Lung (tissue), 12 donors: ENCODE results near the gene AHDC1. TPM values are rescaled to one million over a fixed set of nuclear protein-coding genes. Genes with fewer than 3 reads are reported as not detected.

ENCODE experiments used
- ATAC-seq: fragments of 200-7000 bp; cut with Tn5 transposase; one replicate; pipeline ENCODE4 v1.9.1; 2020; ENCODE audit warnings: moderate number of reproducible peaks; ENCODE audit not compliant: insufficient read depth, low FRiP score
- DNase-seq, 3 donors: peaks; one replicate each; pipeline ENCODE4 v3.0.0-alpha.2; 2013 to 2017
- H3K27ac ChIP-seq, 2 donors: one replicate each; pipeline ENCODE4 v1.5.1; 2013; ENCODE audit warnings: mild to moderate bottlenecking in 2 of 2, moderate library complexity in 2 of 2, control low read depth in 1 of 2, inconsistent platforms in 1 of 2, low read depth in 1 of 2, low read length in 1 of 2
- H3K27me3 ChIP-seq, 3 donors: one replicate each; pipeline ENCODE4 v1.5.1; 2013; ENCODE audit warnings: low read length in 2 of 3; ENCODE audit not compliant: control insufficient read depth in 3 of 3, insufficient read depth in 3 of 3
- H3K36me3 ChIP-seq, 4 donors: one replicate each; pipeline ENCODE4 v1.5.1; 2013; ENCODE audit warnings: low read length in 4 of 4, mild to moderate bottlenecking in 1 of 4, moderate library complexity in 1 of 4; ENCODE audit not compliant: control insufficient read depth in 4 of 4, insufficient read depth in 4 of 4
- H3K4me1 ChIP-seq, 5 donors: one replicate each; pipeline ENCODE4 v1.5.1; 2013; ENCODE audit warnings: low read length in 5 of 5, mild to moderate bottlenecking in 2 of 5, moderate library complexity in 1 of 5; ENCODE audit not compliant: control insufficient read depth in 5 of 5, insufficient read depth in 5 of 5
- H3K4me3 ChIP-seq: one replicate; pipeline ENCODE4 v1.5.1; 2013; ENCODE audit warnings: mild to moderate bottlenecking, control low read depth, moderate library complexity
- H3K9ac ChIP-seq, 2 donors: one replicate each; pipeline ENCODE4 v1.5.1; 2013; ENCODE audit warnings: low read length in 2 of 2, control low read depth in 1 of 2; ENCODE audit not compliant: insufficient read depth in 1 of 2
- H3K9me3 ChIP-seq, 4 donors: one replicate each; pipeline ENCODE4 v1.5.1; 2013; ENCODE audit warnings: low read length in 3 of 4, mild to moderate bottlenecking in 1 of 4, moderate library complexity in 1 of 4; ENCODE audit not compliant: control insufficient read depth in 4 of 4, insufficient read depth in 3 of 4
- WGBS, 2 donors: extraction: QIAGEN DNeasy Blood & Tissue Kit; methylation state at CpG; one replicate each; pipeline ENCODE4 v1.1.7; 2013; 5-methylcytosine and 5-hydroxymethylcytosine counted together
- polyA plus RNA-seq, 2 donors: library from polyadenylated mRNA; stranded (reverse); fragments of 200-250 nt; gene quantifications; one replicate each; pipeline ENCODE4 v1.2.1, GENCODE V29; 2013
- total RNA-seq, 2 donors: library from RNA; depleted of rRNA in 1 of 2; stranded (reverse); fragments of >200 nt in 1 of 2; gene quantifications; one replicate each; pipeline ENCODE4 v1.2.1, GENCODE V29; 2014 to 2021
- TF ChIP-seq, protein P1 (sequence below): IDR thresholded peaks from 2 replicates; pipeline ENCODE4 v1.5.1; 2012; ENCODE audit warnings: mild to moderate bottlenecking; ENCODE audit errors: control extremely low read depth, extremely low read depth
- donor health status: control.
- donor health status: control.
- donor health status: Bipolar disorder and iron deficiency.
- donor health status: healthy.
- donor health status: DM: yes; HTN: yes; CAD: no.

AHDC1 gene
- total and polyA plus RNA-seq, 4 donors = 10.3 to 37.9 (median 21.8) TPM

DNA sequence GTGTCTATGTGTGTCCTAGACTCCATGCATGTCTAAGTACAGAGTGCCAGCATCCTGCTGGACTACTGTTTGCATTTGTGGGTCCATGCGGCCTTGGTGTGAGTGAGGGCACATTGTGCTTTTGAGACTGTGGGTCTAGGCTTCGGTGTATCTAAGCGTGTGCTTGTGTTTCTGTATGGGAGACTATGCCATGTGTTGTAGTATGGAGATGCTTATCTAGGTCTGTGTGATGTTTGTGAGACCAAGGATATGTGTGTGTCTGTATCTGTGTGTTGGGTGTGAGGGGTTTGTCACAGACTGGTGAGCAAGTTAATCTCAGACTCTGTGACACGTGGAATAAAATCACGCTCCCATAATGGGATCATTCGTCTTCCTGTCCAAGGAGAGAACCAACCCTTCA lies 14.5 kb downstream of the AHDC1 start:
- no peaks in the 10 kb centered on the region for H3K9me3 ChIP-seq
- H3K4me3 ChIP-seq = no peak overlapping the region
- ATAC-seq (no peak), DNase-seq (no peak)
- peaks cover 0 to 11% (median 4%) of the 10 kb centered on the region in 4 donors for H3K36me3 ChIP-seq
- peaks cover 3 to 40% (median 27%) of the 10 kb centered on the region in 5 donors for H3K4me1 ChIP-seq
- TF ChIP-seq, protein P1, sequence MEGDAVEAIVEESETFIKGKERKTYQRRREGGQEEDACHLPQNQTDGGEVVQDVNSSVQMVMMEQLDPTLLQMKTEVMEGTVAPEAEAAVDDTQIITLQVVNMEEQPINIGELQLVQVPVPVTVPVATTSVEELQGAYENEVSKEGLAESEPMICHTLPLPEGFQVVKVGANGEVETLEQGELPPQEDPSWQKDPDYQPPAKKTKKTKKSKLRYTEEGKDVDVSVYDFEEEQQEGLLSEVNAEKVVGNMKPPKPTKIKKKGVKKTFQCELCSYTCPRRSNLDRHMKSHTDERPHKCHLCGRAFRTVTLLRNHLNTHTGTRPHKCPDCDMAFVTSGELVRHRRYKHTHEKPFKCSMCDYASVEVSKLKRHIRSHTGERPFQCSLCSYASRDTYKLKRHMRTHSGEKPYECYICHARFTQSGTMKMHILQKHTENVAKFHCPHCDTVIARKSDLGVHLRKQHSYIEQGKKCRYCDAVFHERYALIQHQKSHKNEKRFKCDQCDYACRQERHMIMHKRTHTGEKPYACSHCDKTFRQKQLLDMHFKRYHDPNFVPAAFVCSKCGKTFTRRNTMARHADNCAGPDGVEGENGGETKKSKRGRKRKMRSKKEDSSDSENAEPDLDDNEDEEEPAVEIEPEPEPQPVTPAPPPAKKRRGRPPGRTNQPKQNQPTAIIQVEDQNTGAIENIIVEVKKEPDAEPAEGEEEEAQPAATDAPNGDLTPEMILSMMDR = no peak
- no peaks in the 10 kb centered on the region for H3K27me3 ChIP-seq
- H3K27ac ChIP-seq = peak overlapping the region; percentile 37
- no peak overlapping the region for H3K9ac ChIP-seq
- 67 to 88% methylated on average over 6 of the region's 6 CpGs for WGBS, 2 donors

DNA sequence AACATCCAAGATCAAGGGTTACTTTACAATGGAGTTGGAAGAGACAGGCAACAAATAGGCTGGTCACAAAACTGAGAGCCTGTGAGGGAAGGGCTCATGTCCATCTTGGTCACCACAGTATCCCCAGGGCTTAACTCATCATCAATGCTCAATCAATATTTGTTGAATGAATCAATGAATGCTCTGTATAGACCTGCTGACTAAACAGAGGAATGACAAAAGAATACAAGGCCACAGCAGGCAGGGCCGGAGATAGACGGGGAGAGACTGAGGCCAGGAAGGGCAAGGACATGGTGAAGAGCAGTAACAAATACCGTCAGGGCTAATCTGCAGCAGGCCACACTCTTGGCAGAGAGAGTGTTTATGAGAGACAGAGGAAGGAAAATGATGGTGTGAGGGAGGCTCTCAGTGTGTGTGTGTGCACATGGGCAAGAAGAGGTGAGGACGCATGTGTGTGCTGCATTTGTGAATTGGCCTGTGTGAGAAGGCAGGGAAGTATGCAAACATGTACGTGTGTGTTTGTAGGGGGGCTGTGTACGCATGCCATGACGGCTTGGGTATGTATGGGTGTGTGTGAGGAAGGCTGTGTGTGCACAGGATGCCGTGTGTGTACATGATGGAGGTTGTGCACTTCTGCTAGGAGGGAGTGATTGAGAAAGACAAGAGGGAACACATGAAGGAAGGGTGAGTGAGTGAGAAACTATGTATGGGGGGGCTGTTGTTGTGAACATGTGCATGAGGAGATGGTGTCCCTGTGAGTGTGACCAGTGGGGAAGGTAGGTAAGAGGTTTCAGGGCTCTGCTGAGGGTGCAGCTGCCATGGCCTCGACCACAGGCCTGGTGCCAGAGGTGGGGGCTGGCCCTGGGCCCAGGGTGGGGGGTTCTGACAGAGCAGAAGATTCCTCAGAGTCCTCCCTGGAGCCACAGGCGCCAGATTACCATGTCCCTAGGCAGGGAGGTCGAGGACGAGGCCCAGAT lies 15.4 kb downstream of the AHDC1 start:
- peak overlapping the region; percentile 37 for H3K27ac ChIP-seq
- WGBS, 2 donors = 55 to 64% methylated on average over 12 of the region's 12 CpGs
- ATAC-seq = no peak
- H3K36me3 ChIP-seq = peaks cover 0 to 11% (median 4%) of the 10 kb centered on the region in 4 donors
- no peaks in the 10 kb centered on the region for H3K27me3 ChIP-seq
- H3K4me3 ChIP-seq = no peak overlapping the region
- peaks cover 3 to 32% (median 24%) of the 10 kb centered on the region in 5 donors for H3K4me1 ChIP-seq
- H3K9ac ChIP-seq = no peak overlapping the region
- no peaks in the 10 kb centered on the region for H3K9me3 ChIP-seq
- TF ChIP-seq, protein P1 = no peak
- no peak for DNase-seq

DNA sequence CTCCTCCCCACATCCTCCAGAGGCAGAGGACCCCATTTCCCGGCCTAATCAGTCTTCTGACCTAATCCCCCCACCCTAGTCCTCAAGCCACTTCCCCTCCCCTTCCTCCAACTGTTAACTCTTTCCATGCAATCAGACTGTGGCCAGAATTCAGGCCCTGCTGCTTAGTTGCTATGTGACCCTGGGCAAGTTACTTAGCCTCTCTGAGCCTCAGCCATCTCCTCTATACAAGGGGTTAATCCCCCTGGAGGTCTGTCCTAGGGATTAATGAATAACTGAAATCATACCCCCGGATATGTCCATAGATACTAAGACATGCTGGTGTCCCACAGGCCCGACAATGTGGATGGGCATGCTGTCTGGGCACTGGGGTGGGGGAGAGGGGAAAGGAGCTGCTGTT lies 18.3 kb downstream of the AHDC1 start:
- WGBS, 2 donors = 68 to 74% methylated on average over 3 of the region's 3 CpGs
- H3K4me1 ChIP-seq = peaks cover 3 to 27% (median 12%) of the 10 kb centered on the region in 5 donors

More for the DNA sequence above, 18.3 kb downstream of the AHDC1 start:
- Histone ChIP-seq H3K9me3 (no peaks in the 10 kb centered on the region), H3K4me3 (no peak overlapping the region), H3K36me3 (peaks cover 0 to 11% (median 5%) of the 10 kb centered on the region in 4 donors), H3K27ac (no peak overlapping the region), H3K27me3 (no peaks in the 10 kb centered on the region), H3K9ac (no peak overlapping the region)
- TF ChIP-seq, protein P1 = no peak
- no peak for ATAC-seq
- no peak for DNase-seq
